Breast epithelium (tissue), 4 donors: ENCODE results near the gene RNF8. TPM values are rescaled to one million over a fixed set of nuclear protein-coding genes. Genes with fewer than 3 reads are reported as not detected.

Experiments
- DNase-seq, 2 donors: peaks; one replicate each; pipeline ENCODE4 v3.0.0-alpha.2; 2019; ENCODE audit warnings: low spot score in 2 of 2
- H3K27ac ChIP-seq, 2 donors: fragments of 200-600 bp; sonication (generic) in 1 of 2; one replicate each; pipeline ENCODE4 v1.5.1; 2016 to 2019; ENCODE audit warnings: mild to moderate bottlenecking in 1 of 2
- H3K27me3 ChIP-seq, 2 donors: fragments of 200-600 bp; sonication (generic) in 1 of 2; one replicate each; pipeline versions ENCODE4 v1.5.1 to v1.6.0; 2017 to 2019; ENCODE audit warnings: control low read depth in 1 of 2, mild to moderate bottlenecking in 1 of 2
- H3K36me3 ChIP-seq: fragments of 200-600 bp; one replicate; pipeline ENCODE4 v1.5.1; 2019
- H3K4me1 ChIP-seq, 2 donors: fragments of 200-600 bp; sonication (generic); one replicate each; pipeline ENCODE4 v1.5.1; 2016 to 2019; ENCODE audit warnings: control low read depth in 1 of 2
- H3K4me3 ChIP-seq, 3 donors: fragments of 200-600 bp; sonication (generic); 1 replicate in 2 of 3; 2 replicates in 1 of 3; pipeline ENCODE4 v1.5.1; 2016 to 2019; ENCODE audit warnings: mild to moderate bottlenecking in 3 of 3, moderate library complexity in 2 of 3
- H3K9me3 ChIP-seq, 2 donors: fragments of 200-600 bp; sonication (generic) in 1 of 2; one replicate each; pipeline ENCODE4 v1.5.1; 2016 to 2019; ENCODE audit warnings: control low read depth in 1 of 2
- POLR2A ChIP-seq: fragments of 450-650 bp; IDR thresholded peaks from one replicate; pipeline ENCODE4 v1.6.1; 2016; ENCODE audit warnings: antibody characterized with exemption, mild to moderate bottlenecking, moderate library complexity
- POLR2AphosphoS5 ChIP-seq, 3 donors: sonication (generic); formaldehyde crosslinking; IDR thresholded peaks; one replicate each; pipeline ENCODE4 v1.6.1; 2017; ENCODE audit warnings: antibody characterized with exemption in 3 of 3
- intact Hi-C: fragments of 100-400 bp; cut with DNase I; formaldehyde crosslinking; loops from one replicate; pipeline ENCODE4 v1.15.1; 2023; ENCODE audit warnings: low total_unique reads
- total RNA-seq, 3 donors: library from RNA; depleted of rRNA; stranded (reverse); fragments of >200 nt; gene quantifications; one replicate each; pipeline ENCODE4 v1.1.0, GENCODE V29; 2016
- TF ChIP-seq, protein P1 (sequence below), 3 donors: fragments of 450-650 bp; IDR thresholded peaks; one replicate each; pipeline ENCODE4 v1.5.1; 2016 to 2017; ENCODE audit warnings: antibody characterized with exemption in 3 of 3, mild to moderate bottlenecking in 3 of 3, moderate library complexity in 3 of 3

Gene RNF8
- total RNA-seq, 3 donors from 2014 or later, result 7.8 to 16.0 (median 12.8) TPM

GRCh38 chr6:37371154-37372083 lies 17.6 kb downstream of the RNF8 start:
- Histone ChIP-seq H3K4me1 (peaks cover 0 to 7% of the 10 kb centered on the region in 2 donors), H3K4me3 (no peak overlapping the region), H3K27me3 (no peaks in the 10 kb centered on the region), H3K36me3 (no peaks in the 10 kb centered on the region), H3K9me3 (no peaks in the 10 kb centered on the region), H3K27ac (peak overlapping the region; percentile 12 to 22)
- intact Hi-C loops, result no loop called here
- TF ChIP-seq, protein P1, sequence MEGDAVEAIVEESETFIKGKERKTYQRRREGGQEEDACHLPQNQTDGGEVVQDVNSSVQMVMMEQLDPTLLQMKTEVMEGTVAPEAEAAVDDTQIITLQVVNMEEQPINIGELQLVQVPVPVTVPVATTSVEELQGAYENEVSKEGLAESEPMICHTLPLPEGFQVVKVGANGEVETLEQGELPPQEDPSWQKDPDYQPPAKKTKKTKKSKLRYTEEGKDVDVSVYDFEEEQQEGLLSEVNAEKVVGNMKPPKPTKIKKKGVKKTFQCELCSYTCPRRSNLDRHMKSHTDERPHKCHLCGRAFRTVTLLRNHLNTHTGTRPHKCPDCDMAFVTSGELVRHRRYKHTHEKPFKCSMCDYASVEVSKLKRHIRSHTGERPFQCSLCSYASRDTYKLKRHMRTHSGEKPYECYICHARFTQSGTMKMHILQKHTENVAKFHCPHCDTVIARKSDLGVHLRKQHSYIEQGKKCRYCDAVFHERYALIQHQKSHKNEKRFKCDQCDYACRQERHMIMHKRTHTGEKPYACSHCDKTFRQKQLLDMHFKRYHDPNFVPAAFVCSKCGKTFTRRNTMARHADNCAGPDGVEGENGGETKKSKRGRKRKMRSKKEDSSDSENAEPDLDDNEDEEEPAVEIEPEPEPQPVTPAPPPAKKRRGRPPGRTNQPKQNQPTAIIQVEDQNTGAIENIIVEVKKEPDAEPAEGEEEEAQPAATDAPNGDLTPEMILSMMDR (IDR thresholded peaks at IDR 0.05), result no peak
- no peak for TF ChIP-seq POLR2AphosphoS5 (IDR thresholded peaks at IDR 0.05)
- no peak for TF ChIP-seq POLR2A
- DNase-seq, result peak in 1 of 2 donors; percentile 24

GRCh38 chr6:37372116-37372515 lies 18.3 kb downstream of the RNF8 start:
- Histone ChIP-seq H3K27ac (peak overlapping the region; percentile 12 to 22), H3K4me3 (no peak overlapping the region), H3K4me1 (peaks cover 0 to 7% of the 10 kb centered on the region in 2 donors), H3K9me3 (no peaks in the 10 kb centered on the region), H3K36me3 (no peaks in the 10 kb centered on the region), H3K27me3 (no peaks in the 10 kb centered on the region)
- TF ChIP-seq POLR2A, result no peak
- TF ChIP-seq, protein P1 (IDR thresholded peaks at IDR 0.05), result no peak
- no peak for TF ChIP-seq POLR2AphosphoS5 (IDR thresholded peaks at IDR 0.05)
- intact Hi-C loops, result no loop called here
- no peak for DNase-seq

GRCh38 chr6:37373822-37374471 lies 20.2 kb downstream of the RNF8 start:
- no peaks in the 10 kb centered on the region for H3K9me3 ChIP-seq
- no peak for DNase-seq
- intact Hi-C loops, result no loop called here
- H3K27me3 ChIP-seq, result no peaks in the 10 kb centered on the region
- no peak overlapping the region for H3K4me3 ChIP-seq
- H3K36me3 ChIP-seq, result no peaks in the 10 kb centered on the region
- H3K4me1 ChIP-seq, result peaks cover 0 to 7% of the 10 kb centered on the region in 2 donors
- H3K27ac ChIP-seq, result no peak overlapping the region
- no peak for TF ChIP-seq POLR2A

DNA sequence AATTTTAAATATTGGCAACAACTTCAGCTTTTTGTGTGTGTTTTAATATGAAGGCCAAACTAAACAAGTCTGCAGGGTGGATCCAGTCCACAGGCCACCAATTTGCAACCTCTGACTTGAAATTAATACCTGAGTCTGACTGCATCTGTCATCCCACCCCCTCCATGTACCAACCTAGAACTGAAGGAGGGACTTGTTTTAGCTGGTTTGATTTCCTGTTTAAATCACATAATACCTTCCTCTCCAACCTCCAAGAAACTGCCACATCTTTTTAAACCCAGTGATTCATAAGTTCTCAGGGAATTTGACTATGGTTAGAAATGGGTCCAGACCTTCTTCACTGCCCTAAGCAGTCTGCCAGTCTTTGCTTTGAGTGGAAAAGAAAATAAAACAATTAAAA lies 21.6 kb downstream of the RNF8 start:
- H3K27ac ChIP-seq, result no peak overlapping the region
- no peaks in the 10 kb centered on the region for H3K27me3 ChIP-seq
- intact Hi-C loops, result no loop called here
- H3K4me1 ChIP-seq, result no peaks in the 10 kb centered on the region
- H3K36me3 ChIP-seq, result no peaks in the 10 kb centered on the region
- H3K9me3 ChIP-seq, result no peaks in the 10 kb centered on the region
- no peak for DNase-seq
- TF ChIP-seq, protein P1 (IDR thresholded peaks at IDR 0.05), result no peak
- TF ChIP-seq POLR2AphosphoS5 (IDR thresholded peaks at IDR 0.05) (no peak), POLR2A (no peak)
- H3K4me3 ChIP-seq, result no peak overlapping the region

GRCh38 chr6:37376078-37376743 lies 22.4 kb downstream of the RNF8 start:
- intact Hi-C loops, result no loop called here
- Histone ChIP-seq H3K36me3 (no peaks in the 10 kb centered on the region), H3K27me3 (no peaks in the 10 kb centered on the region), H3K4me3 (no peak overlapping the region), H3K4me1 (no peaks in the 10 kb centered on the region), H3K9me3 (no peaks in the 10 kb centered on the region), H3K27ac (no peak overlapping the region)
- no peak for DNase-seq
- TF ChIP-seq POLR2AphosphoS5 (IDR thresholded peaks at IDR 0.05) (no peak), POLR2A (no peak)
- TF ChIP-seq, protein P1 (IDR thresholded peaks at IDR 0.05), result no peak
